Skin of body (tissue), 2 donors: ENCODE measurements around the gene MAF. TPM values are rescaled to one million over a fixed set of nuclear protein-coding genes. Genes with fewer than 3 reads are reported as not detected.

ENCODE experiments used
- DNase-seq: peaks from one replicate; lab custom pipeline; 2025; lab: John Stamatoyannopoulos, UW
- total RNA-seq: library from RNA; depleted of rRNA; stranded (reverse); fragments of >200 nt; gene quantifications from one replicate; pipeline ENCODE4 v1.2.3, GENCODE V29; 2014

MAF gene
- total RNA-seq: 31.6 TPM

GRCh38 chr16:79600638-79601091 lies at the start of gene MAF:
Gene MAF, minus strand, starts transcription at chr16:79600737. Its CDS starts 835 bp downstream, at chr16:79599902.
- DNase-seq: peak; percentile 98

- DNase-seq: no peak
These were observed 48.3 kb upstream of the MAF start for GRCh38 chr16:79648826-79649225.

- no peak for DNase-seq
These were observed 47.0 kb upstream of the MAF start for GRCh38 chr16:79647586-79647985.

- DNase-seq: no peak
These were observed 45.2 kb upstream of the MAF start for GRCh38 chr16:79645701-79646100.

GRCh38 chr16:79644971-79645667 lies 44.6 kb upstream of the MAF start:
- no peak for DNase-seq

- DNase-seq: no peak
These were observed 42.1 kb upstream of the MAF start for GRCh38 chr16:79642652-79643051.

GRCh38 chr16:79640513-79641360 lies 40.2 kb upstream of the MAF start:
- peak; percentile 62 for DNase-seq

- no peak for DNase-seq
These were observed 39.2 kb upstream of the MAF start for GRCh38 chr16:79639576-79640311.

- no peak for DNase-seq
These were observed 37.8 kb upstream of the MAF start for GRCh38 chr16:79638386-79638785.

GRCh38 chr16:79635488-79635887 lies 35.0 kb upstream of the MAF start:
- DNase-seq: no peak

GRCh38 chr16:79634298-79634697 lies 33.8 kb upstream of the MAF start:
- no peak for DNase-seq

- no peak for DNase-seq
These were observed 31.8 kb upstream of the MAF start for GRCh38 chr16:79632289-79632688.

- no peak for DNase-seq
These were observed 28.5 kb upstream of the MAF start for GRCh38 chr16:79628988-79629387.

GRCh38 chr16:79628501-79628975 lies 28.0 kb upstream of the MAF start:
- DNase-seq: no peak

- DNase-seq: no peak
These were observed 26.6 kb upstream of the MAF start for GRCh38 chr16:79627092-79627491.

GRCh38 chr16:79625738-79626137 lies 25.2 kb upstream of the MAF start:
- DNase-seq: no peak

GRCh38 chr16:79623824-79624223 lies 23.3 kb upstream of the MAF start:
- no peak for DNase-seq

GRCh38 chr16:79623062-79623461 lies 22.5 kb upstream of the MAF start:
- no peak for DNase-seq

GRCh38 chr16:79621027-79621426 lies 20.5 kb upstream of the MAF start:
- no peak for DNase-seq

- no peak for DNase-seq
These were observed 18.1 kb upstream of the MAF start for GRCh38 chr16:79618692-79619050.

- no peak for DNase-seq
These were observed 17.6 kb upstream of the MAF start for GRCh38 chr16:79618041-79618691.
